Upper lobe of left lung (tissue), 4 donors: Measurements from ENCODE around the gene SRP68.

Source experiments
- CTCF ChIP-seq, 6 experiments: fragments of 450-650 bp in 4 of 6; fragments of 200-600 bp in 2 of 6; sonication (generic) in 2 of 6; IDR thresholded peaks; one replicate each; pipeline ENCODE4 v1.5.1; 2016 to 2019; ENCODE audit warnings: antibody characterized with exemption in 6 of 6
- EP300 ChIP-seq, 4 donors: sonication (generic); formaldehyde crosslinking; IDR thresholded peaks; one replicate each; pipeline ENCODE4 v1.5.1; 2017; ENCODE audit warnings: antibody characterized with exemption in 4 of 4, control low read depth in 2 of 4
- POLR2A ChIP-seq, 4 donors: fragments of 450-650 bp; IDR thresholded peaks; one replicate each; pipeline ENCODE4 v1.5.1; 2016 to 2017; ENCODE audit warnings: antibody characterized with exemption in 4 of 4, mild to moderate bottlenecking in 2 of 4
- POLR2AphosphoS5 ChIP-seq, 2 donors: sonication (generic); formaldehyde crosslinking; IDR thresholded peaks; one replicate each; pipeline ENCODE4 v1.5.1; 2017; ENCODE audit warnings: antibody characterized with exemption in 2 of 2

- no peak for TF ChIP-seq EP300 (IDR thresholded peaks at IDR 0.05)
- TF ChIP-seq CTCF (IDR thresholded peaks at IDR 0.05), result no peak
- no peak for TF ChIP-seq POLR2A (IDR thresholded peaks at IDR 0.05)
- TF ChIP-seq POLR2AphosphoS5 (IDR thresholded peaks at IDR 0.05), result no peak
These were observed 58.9 kb downstream of the SRP68 start for GRCh38 chr17:76013377-76013932.
